Kidney tubule cell (primary cell): Measurements from ENCODE around the gene USP37.

Experiments
- DNase-seq: peaks from one replicate; pipeline ENCODE4 v3.0.0-alpha.2; 2018; ENCODE audit warnings: low spot score

The USP37 gene

GRCh38 chr2:218431878-218432277 is 136.3 kb downstream of the USP37 start:
- DNase-seq, result no peak

DNA sequence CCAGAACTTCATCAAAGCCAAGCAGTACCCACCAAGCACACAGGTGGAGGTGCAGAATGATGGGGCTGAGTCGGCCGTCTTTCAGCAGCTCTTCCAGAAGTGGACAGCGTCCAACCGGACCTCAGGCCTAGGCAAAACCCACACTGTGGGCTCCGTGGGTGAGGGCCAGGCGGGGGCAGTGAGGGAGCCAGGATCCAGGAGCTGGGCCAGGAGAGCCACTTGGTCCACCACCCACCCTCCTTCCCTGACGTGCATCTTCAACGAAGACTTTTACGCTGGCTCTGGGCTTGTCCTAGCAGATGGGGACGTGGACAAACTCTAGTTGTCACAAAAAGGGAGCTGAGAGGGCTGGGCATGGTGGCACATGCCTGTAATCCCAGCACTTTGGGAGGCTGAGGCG is 137.4 kb downstream of the USP37 start:
- no peak for DNase-seq

GRCh38 chr2:218429911-218430692 is 138.0 kb downstream of the USP37 start:
- no peak for DNase-seq

GRCh38 chr2:218428846-218429558 is 139.1 kb downstream of the USP37 start:
- DNase-seq, result no peak

DNA sequence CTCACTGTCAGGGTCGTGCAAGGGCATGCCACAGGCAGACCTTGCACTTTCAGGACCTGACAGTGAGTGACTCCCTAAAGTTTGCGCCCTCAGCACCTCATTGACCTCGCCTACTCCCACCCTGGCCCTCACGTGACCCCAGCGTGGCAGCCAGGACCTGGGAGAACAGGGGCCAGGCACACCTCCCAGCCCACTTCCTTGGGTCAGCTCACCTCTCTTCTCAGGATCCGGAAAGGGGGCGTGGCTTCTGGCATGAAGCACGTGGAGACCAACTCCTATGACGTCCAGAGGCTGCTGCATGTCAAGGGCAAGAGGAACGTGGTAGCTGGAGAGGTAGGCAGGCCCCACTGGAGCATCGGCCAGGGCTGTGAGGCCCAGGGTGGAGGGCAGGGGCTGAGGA is 140.4 kb downstream of the USP37 start:
- no peak for DNase-seq

GRCh38 chr2:218425531-218425930 is 142.6 kb downstream of the USP37 start:
- no peak for DNase-seq

DNA sequence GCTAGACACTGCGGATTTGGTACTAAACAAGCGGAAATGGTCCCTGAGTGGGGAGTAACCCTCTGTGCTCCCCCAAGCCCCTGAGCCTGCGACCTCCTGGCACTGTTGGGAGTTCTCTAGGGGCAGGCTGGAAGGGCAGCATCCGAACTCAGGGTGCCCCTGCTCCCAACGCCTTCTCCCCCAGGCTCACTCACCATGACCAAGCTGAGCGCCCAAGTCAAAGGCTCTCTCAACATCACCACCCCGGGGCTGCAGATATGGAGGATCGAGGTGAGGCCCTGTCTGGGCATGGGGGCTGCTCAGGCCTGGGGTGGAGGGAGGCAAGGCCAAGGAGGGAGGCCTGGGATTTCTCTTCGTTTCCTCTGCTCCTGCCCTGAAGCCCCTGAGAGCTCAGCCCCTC is 144.6 kb downstream of the USP37 start:
- no peak for DNase-seq

DNA sequence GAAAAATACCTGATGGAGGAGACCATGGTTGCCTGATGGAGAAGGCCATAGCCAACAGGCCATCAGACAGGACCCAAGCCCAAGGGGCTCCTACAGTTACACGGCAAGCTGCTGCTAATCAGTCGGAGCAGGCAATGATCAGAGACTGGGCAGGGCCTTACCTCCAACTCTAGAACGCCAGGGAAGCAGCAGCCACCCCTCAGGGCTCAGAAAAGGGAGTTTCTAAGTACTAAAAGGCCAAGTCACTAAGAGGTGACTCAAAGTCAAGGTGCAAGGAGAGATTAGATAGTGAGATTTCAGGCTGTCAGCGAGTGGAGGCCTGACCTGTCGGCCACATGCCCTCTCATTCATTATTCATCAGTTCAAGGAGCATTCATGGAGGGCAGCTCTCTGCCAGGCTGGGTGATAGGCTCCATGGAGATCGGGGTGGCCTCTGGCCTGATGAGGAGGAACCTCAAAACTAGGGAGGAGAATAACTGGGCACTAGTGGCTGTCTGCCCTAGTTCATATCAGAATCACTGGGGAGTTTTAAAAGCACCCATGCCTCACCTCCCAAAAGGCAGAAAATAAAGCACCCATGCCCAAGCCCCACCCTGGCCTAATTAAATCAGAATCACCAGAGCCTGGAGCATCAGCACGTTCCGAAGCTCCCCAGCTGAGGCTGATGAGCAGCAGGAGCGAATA is 145.6 kb downstream of the USP37 start:
- DNase-seq, result no peak

DNA sequence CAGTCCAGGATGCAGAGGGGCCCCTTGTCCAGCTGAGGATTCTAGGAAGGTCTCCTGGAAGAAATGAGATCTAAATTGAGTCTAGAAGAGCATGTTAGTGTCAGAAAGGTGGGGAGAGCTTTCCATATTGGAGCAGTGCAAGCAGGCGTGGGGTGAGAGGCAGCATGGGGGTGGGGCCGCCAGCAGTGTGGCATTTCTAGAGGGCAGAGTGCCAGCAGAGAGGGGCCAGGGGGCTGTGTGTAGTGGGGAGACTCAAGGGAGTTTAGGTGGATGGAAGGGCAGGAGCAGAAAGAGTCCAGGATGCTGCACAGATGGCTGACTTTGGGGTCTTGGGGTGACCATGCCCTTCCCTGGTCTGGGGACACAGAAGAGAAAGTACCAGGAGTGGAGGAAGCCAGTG is 147.1 kb downstream of the USP37 start:
- DNase-seq, result no peak

GRCh38 chr2:218419630-218420216 is 148.4 kb downstream of the USP37 start:
- DNase-seq, result no peak

GRCh38 chr2:218418717-218419458 is 149.3 kb downstream of the USP37 start, which contains the start of gene VIL1:
TSS of gene VIL1 (plus strand) at chr2:218419123. CDS start at chr2:218423779, 4,656 bp downstream.
- no peak for DNase-seq

- DNase-seq, result no peak
Measured at GRCh38 chr2:218418321-218418716, 149.8 kb downstream of the USP37 start.

- no peak for DNase-seq
Measured at GRCh38 chr2:218407717-218408116, 160.4 kb downstream of the USP37 start.

DNA sequence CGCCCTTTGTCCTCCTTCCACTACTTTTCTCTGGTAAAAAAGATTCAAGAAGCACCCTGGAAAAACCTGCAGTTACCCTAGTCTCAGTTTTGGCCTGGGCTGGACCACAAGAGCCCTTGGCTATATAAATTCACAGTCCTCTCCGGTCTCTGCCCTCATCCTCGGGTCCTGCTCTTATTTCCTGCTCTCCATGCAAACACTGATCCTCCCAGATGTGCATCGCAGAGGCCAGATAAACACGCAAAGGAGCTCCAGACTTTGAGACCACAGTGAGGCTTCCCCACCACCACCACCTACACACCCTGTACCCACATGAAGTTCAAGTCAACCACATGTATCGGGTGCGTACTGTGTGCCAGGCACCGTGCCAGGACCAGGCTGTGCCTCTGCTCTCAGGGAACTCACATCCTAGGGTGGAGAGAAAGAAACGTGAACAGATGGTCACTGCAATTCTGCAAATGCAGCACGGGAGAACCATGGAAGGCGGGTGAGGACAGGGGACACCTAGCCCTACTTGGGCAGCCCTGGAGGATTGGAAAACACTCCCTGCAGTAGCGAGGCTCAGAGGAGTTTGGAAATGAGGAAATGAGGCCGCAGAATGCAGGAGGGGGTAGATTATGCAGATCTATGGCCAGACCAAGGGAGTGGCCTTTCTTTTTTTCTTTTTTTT is 161.1 kb downstream of the USP37 start:
- DNase-seq, result peak; percentile 34

DNA sequence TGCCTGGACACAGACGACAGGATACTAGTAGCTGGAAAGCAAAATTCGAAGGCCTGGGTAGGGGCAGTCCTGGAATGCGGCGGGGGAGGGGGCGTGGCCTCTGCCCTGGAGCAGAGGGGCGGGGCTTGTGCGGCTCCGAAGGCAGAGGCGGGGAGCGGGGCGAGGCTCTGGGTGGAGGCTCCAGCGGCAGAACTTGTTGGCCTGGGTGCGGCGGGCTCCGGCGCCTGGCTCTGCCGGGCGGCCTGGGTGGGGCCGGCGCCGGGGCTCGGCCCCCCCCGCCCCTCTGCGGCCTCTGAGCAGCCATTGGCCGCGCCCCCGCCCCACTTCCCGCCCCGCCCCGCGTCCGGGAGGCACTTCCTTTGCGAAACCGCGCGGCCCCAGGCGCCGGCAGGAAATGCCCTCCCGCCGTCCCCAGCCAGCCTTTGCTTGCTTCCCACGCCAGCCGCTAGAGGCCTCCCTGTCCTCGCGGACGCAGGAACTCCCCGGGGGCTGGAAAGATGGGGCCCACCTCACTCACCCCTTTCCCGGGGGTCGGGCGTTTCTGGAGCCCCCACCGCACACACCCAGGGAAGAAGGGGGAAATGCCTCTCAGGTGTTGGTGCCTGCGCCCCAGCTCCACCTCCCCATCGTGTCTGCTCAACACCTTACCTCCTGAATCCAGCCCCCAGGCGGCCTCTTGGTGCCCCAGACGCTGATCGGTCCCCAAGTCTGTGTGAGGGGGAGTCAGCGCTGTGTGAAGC is 161.8 kb downstream of the USP37 start:
- DNase-seq, result peak; percentile 97

GRCh38 chr2:218405746-218406208 is 162.4 kb downstream of the USP37 start:
- no peak for DNase-seq

GRCh38 chr2:218405086-218405745 is 162.9 kb downstream of the USP37 start:
- no peak for DNase-seq

- DNase-seq, result no peak
Measured at GRCh38 chr2:218404351-218405085, 163.6 kb downstream of the USP37 start.

- DNase-seq, result no peak
Measured at GRCh38 chr2:218403810-218404209, 164.3 kb downstream of the USP37 start.
